OCI-LY1 (cell line): Measurements from ENCODE around the gene KLHL35.

Experiments used
- EZH2 ChIP-seq: fragments of 200-600 bp; sonication (generic), shearing (Covaris generic); IDR thresholded peaks from 2 replicates; pipeline ENCODE4 v1.8.0; 2017; ENCODE audit warnings: borderline replicate concordance, mixed run types, mild to moderate bottlenecking, antibody characterized with exemption, low read length, moderate library complexity, mixed read lengths
- TF ChIP-seq, protein P1 (sequence below): fragments of 200-600 bp; sonication (generic), shearing (Covaris generic); IDR thresholded peaks from 2 replicates; pipeline ENCODE4 v1.5.1; 2017; ENCODE audit warnings: mild to moderate bottlenecking, antibody characterized with exemption, low read length, moderate library complexity, mixed read lengths

- TF ChIP-seq, protein P1, sequence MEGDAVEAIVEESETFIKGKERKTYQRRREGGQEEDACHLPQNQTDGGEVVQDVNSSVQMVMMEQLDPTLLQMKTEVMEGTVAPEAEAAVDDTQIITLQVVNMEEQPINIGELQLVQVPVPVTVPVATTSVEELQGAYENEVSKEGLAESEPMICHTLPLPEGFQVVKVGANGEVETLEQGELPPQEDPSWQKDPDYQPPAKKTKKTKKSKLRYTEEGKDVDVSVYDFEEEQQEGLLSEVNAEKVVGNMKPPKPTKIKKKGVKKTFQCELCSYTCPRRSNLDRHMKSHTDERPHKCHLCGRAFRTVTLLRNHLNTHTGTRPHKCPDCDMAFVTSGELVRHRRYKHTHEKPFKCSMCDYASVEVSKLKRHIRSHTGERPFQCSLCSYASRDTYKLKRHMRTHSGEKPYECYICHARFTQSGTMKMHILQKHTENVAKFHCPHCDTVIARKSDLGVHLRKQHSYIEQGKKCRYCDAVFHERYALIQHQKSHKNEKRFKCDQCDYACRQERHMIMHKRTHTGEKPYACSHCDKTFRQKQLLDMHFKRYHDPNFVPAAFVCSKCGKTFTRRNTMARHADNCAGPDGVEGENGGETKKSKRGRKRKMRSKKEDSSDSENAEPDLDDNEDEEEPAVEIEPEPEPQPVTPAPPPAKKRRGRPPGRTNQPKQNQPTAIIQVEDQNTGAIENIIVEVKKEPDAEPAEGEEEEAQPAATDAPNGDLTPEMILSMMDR = no peak
- no peak for TF ChIP-seq EZH2
Observed at GRCh38 chr11:75437966-75438659, 5.1 kb upstream of the KLHL35 start.
